ACC112 (cell line): ENCODE data around the gene CASZ1.

Experiments
- H2AFZ ChIP-seq: fragments of 200-600 bp; sonication (generic); one replicate; pipeline ENCODE4 v1.6.0; 2017; ENCODE audit warnings: antibody characterized with exemption, low read length; ENCODE audit not compliant: unreplicated experiment
- H3K27ac ChIP-seq: fragments of 200-600 bp; sonication (generic); 2 replicates; pipeline ENCODE4 v1.5.1; 2014; ENCODE audit warnings: low read depth, mild to moderate bottlenecking, antibody characterized with exemption, low read length, moderate library complexity
- H3K27me3 ChIP-seq: fragments of 200-600 bp; sonication (generic); 2 replicates; pipeline ENCODE4 v1.6.1; 2014; ENCODE audit warnings: mild to moderate bottlenecking, antibody characterized with exemption, low read length, moderate library complexity, mixed read lengths; ENCODE audit not compliant: insufficient read depth
- H3K36me3 ChIP-seq: fragments of 200-600 bp; sonication (generic); 2 replicates; pipeline ENCODE4 v1.6.1; 2016; ENCODE audit warnings: mild to moderate bottlenecking, antibody characterized with exemption, low read length, moderate library complexity, mixed read lengths; ENCODE audit not compliant: insufficient read depth
- H3K4me1 ChIP-seq: fragments of 200-600 bp; sonication (generic); one replicate; pipeline ENCODE4 v1.6.1; 2016; ENCODE audit warnings: low read length, mixed read lengths; ENCODE audit not compliant: insufficient read depth, unreplicated experiment, control insufficient read depth
- H3K4me3 ChIP-seq: fragments of 200-600 bp; sonication (generic); 2 replicates; pipeline ENCODE4 v1.5.1; 2014; ENCODE audit warnings: mild to moderate bottlenecking, low read depth, low read length
- H3K79me2 ChIP-seq: fragments of 200-600 bp; sonication (generic); one replicate; pipeline ENCODE4 v1.6.0; 2016; ENCODE audit warnings: low read length; ENCODE audit not compliant: control insufficient read depth, unreplicated experiment, insufficient read depth

CASZ1 gene

DNA sequence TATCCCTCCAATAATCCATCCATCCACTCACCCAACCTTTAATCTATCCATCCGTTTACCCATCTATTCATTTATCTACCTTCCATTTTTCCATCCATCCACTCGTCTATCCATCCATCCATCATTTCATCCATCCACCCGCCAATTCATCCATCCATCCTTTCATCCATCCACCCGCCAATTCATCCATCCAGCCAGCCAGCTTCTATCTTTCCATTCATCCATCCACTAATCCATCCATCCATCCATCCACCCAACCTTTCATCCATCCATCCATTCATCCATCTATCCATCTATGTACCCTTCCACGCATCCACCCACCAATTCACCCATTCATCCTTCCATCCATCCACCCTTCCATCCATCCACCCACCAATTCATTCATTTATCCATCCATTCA is 10.5 kb upstream of the CASZ1 start:
- no peak overlapping the region for H2AFZ ChIP-seq
- H3K36me3 ChIP-seq = no peaks in the 10 kb centered on the region

DNA sequence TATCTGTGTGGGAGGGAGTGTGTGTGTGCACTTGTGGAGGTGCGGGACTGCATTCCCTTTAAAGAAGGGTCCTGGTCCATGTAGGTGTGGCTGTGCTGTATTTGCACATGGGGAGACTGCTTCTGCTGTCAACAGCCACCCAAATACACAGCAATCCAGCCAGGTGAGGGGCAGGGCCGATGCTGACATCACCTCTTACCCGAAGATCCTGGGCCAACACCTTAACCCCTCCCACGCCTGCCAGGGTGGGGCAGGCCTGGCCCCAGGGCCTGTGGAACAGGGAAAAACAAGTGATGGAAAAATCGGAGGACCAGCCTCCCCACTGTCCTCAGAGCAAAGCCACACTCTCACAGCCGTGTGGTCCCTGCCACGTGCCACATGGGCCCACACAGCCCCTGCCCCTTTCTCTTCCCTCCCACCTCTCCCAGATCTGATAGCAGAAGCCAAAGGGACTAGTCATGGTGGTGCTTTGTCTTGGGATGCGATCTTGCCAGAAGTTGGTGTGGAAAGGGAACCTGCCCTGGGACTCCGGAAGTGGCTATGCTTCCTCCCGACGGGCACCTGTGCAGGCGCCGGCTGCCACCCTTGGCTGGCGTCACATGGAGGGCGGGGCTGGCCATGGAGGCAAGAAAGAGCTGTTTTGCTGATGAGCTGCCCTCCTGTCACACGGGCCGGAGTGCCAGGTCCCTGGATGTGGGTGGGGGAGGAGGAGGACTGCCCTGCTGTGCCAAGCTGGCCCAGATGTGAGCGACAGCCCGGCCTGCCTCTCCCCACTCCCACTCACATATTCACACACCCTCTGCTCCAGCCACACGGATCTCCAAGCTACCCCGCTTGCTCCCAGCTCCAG is 7.8 kb upstream of the CASZ1 start:
- Histone ChIP-seq H3K4me1 (no peaks in the 10 kb centered on the region), H3K79me2 (no peaks in the 10 kb centered on the region), H3K4me3 (no peak overlapping the region), H3K27ac (no peak overlapping the region), H2AFZ (no peak overlapping the region), H3K27me3 (peaks cover 93% of the 10 kb centered on the region), H3K36me3 (no peaks in the 10 kb centered on the region)

More for the DNA sequence above, 10.5 kb upstream of the CASZ1 start:
- Histone ChIP-seq H3K27ac (no peak overlapping the region), H3K79me2 (no peaks in the 10 kb centered on the region), H3K4me1 (no peaks in the 10 kb centered on the region), H3K27me3 (peaks cover 87% of the 10 kb centered on the region), H3K4me3 (no peak overlapping the region)

GRCh38 chr1:10802944-10803715 is 6.7 kb upstream of the CASZ1 start:
- Histone ChIP-seq H2AFZ (no peak overlapping the region), H3K4me3 (peak overlapping the region; percentile 36; the same call in 1 of the 2 replicates), H3K4me1 (no peaks in the 10 kb centered on the region), H3K79me2 (no peaks in the 10 kb centered on the region), H3K27ac (no peak overlapping the region), H3K27me3 (peaks cover 93% of the 10 kb centered on the region), H3K36me3 (no peaks in the 10 kb centered on the region)

DNA sequence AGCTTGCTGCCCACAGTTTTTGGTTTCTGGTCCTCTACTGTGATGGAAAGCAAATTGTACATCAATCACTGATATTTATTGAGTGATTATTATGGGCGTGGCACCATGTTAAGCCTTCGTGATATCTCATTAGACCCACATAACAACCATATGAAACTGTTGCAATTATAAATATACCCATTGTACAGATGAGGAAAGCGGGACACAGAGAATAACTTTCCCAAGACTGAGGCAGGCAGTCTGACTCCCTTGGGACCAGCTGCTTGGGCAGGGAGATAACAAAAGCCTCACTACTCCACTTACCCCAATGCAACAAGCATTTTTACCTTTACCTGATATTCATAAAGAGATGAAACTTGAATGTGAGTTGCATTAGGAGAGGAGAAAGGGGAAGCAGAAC is 4.3 kb upstream of the CASZ1 start:
- Histone ChIP-seq H2AFZ (no peak overlapping the region), H3K27me3 (peaks cover 88% of the 10 kb centered on the region), H3K79me2 (no peaks in the 10 kb centered on the region), H3K36me3 (no peaks in the 10 kb centered on the region), H3K4me1 (no peaks in the 10 kb centered on the region), H3K4me3 (no peak overlapping the region), H3K27ac (no peak overlapping the region)

DNA sequence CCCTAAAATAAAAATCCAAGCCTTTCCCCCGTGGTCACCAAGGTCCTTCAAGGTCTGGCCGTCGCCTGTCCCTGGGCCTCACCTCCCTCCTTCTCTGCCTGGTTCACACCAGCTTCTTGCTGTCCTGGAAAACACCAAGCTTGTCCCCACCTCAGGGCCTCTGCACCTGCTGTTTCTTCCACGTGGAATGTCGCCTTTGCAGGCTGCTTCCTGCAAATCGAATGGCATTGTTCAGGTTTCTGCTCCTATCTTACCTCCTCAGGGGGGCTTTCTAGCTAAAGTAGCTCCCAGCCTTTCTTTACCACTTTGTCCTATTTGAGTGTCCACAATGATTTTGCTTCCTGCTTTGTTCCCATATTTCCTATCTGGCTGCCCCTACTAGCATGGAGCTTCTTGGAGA is 3.3 kb upstream of the CASZ1 start:
- Histone ChIP-seq H2AFZ (no peak overlapping the region), H3K27me3 (peaks cover 91% of the 10 kb centered on the region)

GRCh38 chr1:10795276-10796021 is 997 bp downstream of the CASZ1 start:
- H3K79me2 ChIP-seq = no peaks in the 10 kb centered on the region

More for the DNA sequence above, 3.3 kb upstream of the CASZ1 start:
- H3K4me1 ChIP-seq = no peaks in the 10 kb centered on the region
- H3K79me2 ChIP-seq = no peaks in the 10 kb centered on the region
- H3K27ac ChIP-seq = no peak overlapping the region
- H3K36me3 ChIP-seq = no peaks in the 10 kb centered on the region
- H3K4me3 ChIP-seq = no peak overlapping the region

DNA sequence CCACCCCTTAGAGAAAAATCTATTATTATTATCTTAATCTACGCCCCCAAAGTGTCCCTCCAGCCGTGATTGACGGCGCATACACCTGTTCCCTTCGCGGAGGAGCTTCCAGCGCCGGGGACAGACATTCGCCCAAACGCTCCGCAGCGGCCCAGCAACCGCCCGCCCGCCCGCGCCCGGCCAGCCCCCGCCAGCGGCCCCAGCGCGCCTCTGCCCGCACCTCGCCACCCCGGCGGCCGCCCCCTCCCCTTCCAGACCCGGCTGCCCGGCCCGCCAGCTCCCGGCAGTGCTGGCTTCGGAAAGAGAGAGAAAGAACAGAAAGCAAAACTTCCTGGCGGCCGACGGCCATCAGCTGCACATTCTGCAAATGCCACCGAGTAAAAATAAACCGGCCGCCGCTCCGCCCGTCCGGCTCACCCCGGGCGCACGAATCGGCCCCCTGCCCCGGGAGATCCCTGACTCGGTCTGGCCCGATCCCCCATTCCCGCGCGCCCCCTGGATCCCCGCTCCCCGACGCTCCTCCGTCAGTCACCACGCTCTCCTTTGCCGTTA is 1.6 kb downstream of the CASZ1 start:
- H3K4me3 ChIP-seq = peak overlapping the region; percentile 75
- no peaks in the 10 kb centered on the region for H3K79me2 ChIP-seq
- H2AFZ ChIP-seq = peak overlapping the region; percentile 80
- peaks cover 5% of the 10 kb centered on the region for H3K4me1 ChIP-seq
- no peaks in the 10 kb centered on the region for H3K36me3 ChIP-seq
- H3K27me3 ChIP-seq = peaks cover 90% of the 10 kb centered on the region
- no peak overlapping the region for H3K27ac ChIP-seq

More at GRCh38 chr1:10795276-10796021, 997 bp downstream of the CASZ1 start:
- Histone ChIP-seq H3K4me1 (peaks cover 5% of the 10 kb centered on the region), H3K4me3 (peak overlapping the region; percentile 75), H3K27me3 (peaks cover 90% of the 10 kb centered on the region), H3K36me3 (no peaks in the 10 kb centered on the region), H3K27ac (no peak overlapping the region), H2AFZ (peak overlapping the region; percentile 80)

- Histone ChIP-seq H3K79me2 (no peaks in the 10 kb centered on the region), H3K4me1 (peaks cover 5% of the 10 kb centered on the region), H3K27ac (no peak overlapping the region), H3K27me3 (peaks cover 90% of the 10 kb centered on the region), H2AFZ (no peak overlapping the region), H3K36me3 (no peaks in the 10 kb centered on the region), H3K4me3 (no peak overlapping the region)
Measured at GRCh38 chr1:10793129-10793651, 3.3 kb downstream of the CASZ1 start.

GRCh38 chr1:10791105-10791951 is 5.1 kb downstream of the CASZ1 start:
- Histone ChIP-seq H3K79me2 (no peaks in the 10 kb centered on the region), H3K4me3 (no peak overlapping the region), H3K27me3 (peaks cover 94% of the 10 kb centered on the region), H3K4me1 (peaks cover 5% of the 10 kb centered on the region), H3K36me3 (no peaks in the 10 kb centered on the region), H3K27ac (no peak overlapping the region), H2AFZ (no peak overlapping the region)
